ENCODE data around the gene KIFC1. TPM values are rescaled to one million over a fixed set of nuclear protein-coding genes. Genes with fewer than 3 reads are reported as not detected.

KIFC1 gene
- total RNA-seq, 2 donors from 2014 or later: 0.81 to 0.85 TPM

GRCh38 chr6:33453393-33454008 is 61.9 kb downstream of the KIFC1 start:
- ATAC-seq (ENCODE audit: insufficient number of reproducible peaks, low FRiP score, low read depth): no peak
- H3K4me1 ChIP-seq (ENCODE audit: control insufficient read depth in 1 of 2, low read depth in 2 of 2): peaks cover 10 to 21% of the 10 kb centered on the region in 2 donors
- DNase-seq (ENCODE audit: low spot score): no peak
- H3K4me3 ChIP-seq: peak overlapping the region; percentile 96
- no peak for TF ChIP-seq CTCF (IDR thresholded peaks at IDR 0.05)
- peaks cover 17% of the 10 kb centered on the region for H3K36me3 ChIP-seq
- H3K27me3 ChIP-seq (replicated peaks; ENCODE audit: insufficient read depth): no peaks in the 10 kb centered on the region
- no peaks in the 10 kb centered on the region for H3K9me3 ChIP-seq
- peak overlapping the region; percentile 42 to 72 for H3K27ac ChIP-seq

GRCh38 chr6:33454009-33454946 is 62.7 kb downstream of the KIFC1 start, which contains the start of gene ZBTB9:
Gene ZBTB9 (plus strand): TSS chr6:33454576. CDS start chr6:33455101, 525 bp downstream.
- ATAC-seq (ENCODE audit: insufficient number of reproducible peaks, low FRiP score, low read depth) (peak; percentile 95), DNase-seq (ENCODE audit: low spot score) (peak; percentile 90)
- no peaks in the 10 kb centered on the region for H3K9me3 ChIP-seq
- peak within 1 kb of the TSS; percentile 42 to 72 for H3K27ac ChIP-seq
- peak within 1 kb of the TSS; percentile 96 for H3K4me3 ChIP-seq
- no peak for TF ChIP-seq CTCF (IDR thresholded peaks at IDR 0.05)
- H3K27me3 ChIP-seq (replicated peaks; ENCODE audit: insufficient read depth): no peaks in the 10 kb centered on the region
- peaks cover 10 to 21% of the 10 kb centered on the region in 2 donors for H3K4me1 ChIP-seq (ENCODE audit: control insufficient read depth in 1 of 2, low read depth in 2 of 2)
- H3K36me3 ChIP-seq: peaks cover 17% of the 10 kb centered on the region

GRCh38 chr6:33455051-33455450 is 63.4 kb downstream of the KIFC1 start:
- TF ChIP-seq CTCF (IDR thresholded peaks at IDR 0.05): no peak
- peak overlapping the region; percentile 96 for H3K4me3 ChIP-seq
- no peak overlapping the region for H3K27ac ChIP-seq
- H3K27me3 ChIP-seq (replicated peaks; ENCODE audit: insufficient read depth): no peaks in the 10 kb centered on the region
- ATAC-seq (ENCODE audit: insufficient number of reproducible peaks, low FRiP score, low read depth) (no peak), DNase-seq (ENCODE audit: low spot score) (no peak)
- H3K9me3 ChIP-seq: no peaks in the 10 kb centered on the region
- peaks cover 10 to 21% of the 10 kb centered on the region in 2 donors for H3K4me1 ChIP-seq (ENCODE audit: control insufficient read depth in 1 of 2, low read depth in 2 of 2)
- H3K36me3 ChIP-seq: peaks cover 17% of the 10 kb centered on the region

GRCh38 chr6:33456156-33456555 is 64.5 kb downstream of the KIFC1 start:
- no peak for DNase-seq (ENCODE audit: low spot score)
- H3K4me1 ChIP-seq (ENCODE audit: control insufficient read depth in 1 of 2, low read depth in 2 of 2): peaks cover 10 to 21% of the 10 kb centered on the region in 2 donors

More at GRCh38 chr6:33456156-33456555, 64.5 kb downstream of the KIFC1 start:
- ATAC-seq (ENCODE audit: insufficient number of reproducible peaks, low FRiP score, low read depth): no peak
- H3K27me3 ChIP-seq (replicated peaks; ENCODE audit: insufficient read depth): no peaks in the 10 kb centered on the region
- no peaks in the 10 kb centered on the region for H3K9me3 ChIP-seq
- TF ChIP-seq CTCF (IDR thresholded peaks at IDR 0.05): no peak
- H3K27ac ChIP-seq: no peak overlapping the region
- H3K4me3 ChIP-seq: no peak overlapping the region
- H3K36me3 ChIP-seq: peaks cover 17% of the 10 kb centered on the region

Data from thoracic aorta (tissue), 2 donors.